ENCODE data around the gene C16orf87.
"Not testable (repeated sequence)": the region's sequence is repeated elsewhere in the genome, so short reads cannot be mapped to it uniquely, and the experiment has no call there.

The C16orf87 gene, protein sequence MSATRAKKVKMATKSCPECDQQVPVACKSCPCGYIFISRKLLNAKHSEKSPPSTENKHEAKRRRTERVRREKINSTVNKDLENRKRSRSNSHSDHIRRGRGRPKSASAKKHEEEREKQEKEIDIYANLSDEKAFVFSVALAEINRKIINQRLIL

GRCh38 chr16:46830902-46831647 lies at the start of gene C16orf87:
Gene C16orf87 (minus strand): TSS chr16:46831180. CDS start chr16:46831149, 31 bp downstream.
- DNase-seq (ENCODE audit: low read depth in 2 of 2), result peak; percentile 93 to 95
- H3K4me3 ChIP-seq (replicated peaks in 1 of 2; ENCODE audit: low read depth in 2 of 2, low read length in 2 of 2), result peak within 1 kb of the TSS; percentile 77 to 78
- TF ChIP-seq, protein P1, sequence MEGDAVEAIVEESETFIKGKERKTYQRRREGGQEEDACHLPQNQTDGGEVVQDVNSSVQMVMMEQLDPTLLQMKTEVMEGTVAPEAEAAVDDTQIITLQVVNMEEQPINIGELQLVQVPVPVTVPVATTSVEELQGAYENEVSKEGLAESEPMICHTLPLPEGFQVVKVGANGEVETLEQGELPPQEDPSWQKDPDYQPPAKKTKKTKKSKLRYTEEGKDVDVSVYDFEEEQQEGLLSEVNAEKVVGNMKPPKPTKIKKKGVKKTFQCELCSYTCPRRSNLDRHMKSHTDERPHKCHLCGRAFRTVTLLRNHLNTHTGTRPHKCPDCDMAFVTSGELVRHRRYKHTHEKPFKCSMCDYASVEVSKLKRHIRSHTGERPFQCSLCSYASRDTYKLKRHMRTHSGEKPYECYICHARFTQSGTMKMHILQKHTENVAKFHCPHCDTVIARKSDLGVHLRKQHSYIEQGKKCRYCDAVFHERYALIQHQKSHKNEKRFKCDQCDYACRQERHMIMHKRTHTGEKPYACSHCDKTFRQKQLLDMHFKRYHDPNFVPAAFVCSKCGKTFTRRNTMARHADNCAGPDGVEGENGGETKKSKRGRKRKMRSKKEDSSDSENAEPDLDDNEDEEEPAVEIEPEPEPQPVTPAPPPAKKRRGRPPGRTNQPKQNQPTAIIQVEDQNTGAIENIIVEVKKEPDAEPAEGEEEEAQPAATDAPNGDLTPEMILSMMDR (IDR thresholded peaks at IDR 0.05; ENCODE audit: low read depth, low read length), result no peak

- TF ChIP-seq, protein P1 (IDR thresholded peaks at IDR 0.05; ENCODE audit: low read depth, low read length), result no peak
- no peak for DNase-seq (ENCODE audit: low read depth in 2 of 2)
- no peak overlapping the region for H3K4me3 ChIP-seq (replicated peaks in 1 of 2; ENCODE audit: low read depth in 2 of 2, low read length in 2 of 2)
Measured at GRCh38 chr16:46875243-46875642, 44.3 kb upstream of the C16orf87 start.

DNA sequence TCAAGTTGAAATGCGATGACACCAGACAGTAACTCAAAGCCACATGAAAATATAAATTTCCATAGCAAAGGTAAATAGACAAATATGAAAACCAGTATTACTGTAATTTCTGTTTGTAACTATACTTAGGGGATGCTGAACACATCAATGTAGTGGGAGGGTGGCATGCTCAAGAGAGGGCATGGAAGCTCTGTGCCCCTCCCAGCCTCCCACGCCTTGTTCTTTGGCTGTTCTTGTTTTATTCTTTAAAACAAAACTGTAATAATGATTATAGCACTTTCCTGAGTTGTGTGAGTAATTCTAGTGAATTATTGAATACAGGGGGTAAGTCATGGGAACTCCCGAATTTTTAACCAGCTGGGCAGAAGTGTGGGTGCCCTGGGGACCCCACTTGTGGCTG lies 42.2 kb upstream of the C16orf87 start:
- TF ChIP-seq, protein P1 (IDR thresholded peaks at IDR 0.05; ENCODE audit: low read depth, low read length), result no peak

DNA sequence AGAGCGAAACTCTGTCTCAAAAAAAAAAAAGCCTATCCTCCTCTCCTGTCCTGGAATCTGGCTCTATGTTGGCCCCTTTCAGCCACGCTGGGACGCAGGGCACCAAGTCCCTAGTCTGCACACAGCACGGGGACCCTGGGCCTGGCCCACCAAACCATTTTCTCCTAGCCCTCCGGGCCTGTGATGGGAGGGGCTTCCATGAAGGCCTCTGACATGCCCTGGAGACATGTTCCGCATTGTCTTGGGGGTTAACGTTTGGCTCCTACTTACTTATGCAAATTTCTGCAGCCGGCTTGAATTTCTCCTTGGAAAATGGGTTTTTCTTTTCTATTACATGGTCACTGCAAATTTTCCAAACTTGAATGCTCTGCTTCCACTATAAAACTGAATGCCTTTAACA lies 40.6 kb upstream of the C16orf87 start:
- no peak for DNase-seq (ENCODE audit: low read depth in 2 of 2)
- TF ChIP-seq, protein P1 (IDR thresholded peaks at IDR 0.05; ENCODE audit: low read depth, low read length), result no peak
- no peak overlapping the region for H3K4me3 ChIP-seq (replicated peaks in 1 of 2; ENCODE audit: low read depth in 2 of 2, low read length in 2 of 2)

More for the DNA sequence above, 42.2 kb upstream of the C16orf87 start:
- H3K4me3 ChIP-seq (replicated peaks in 1 of 2; ENCODE audit: low read depth in 2 of 2, low read length in 2 of 2), result no peak overlapping the region
- no peak for DNase-seq (ENCODE audit: low read depth in 2 of 2)

DNA sequence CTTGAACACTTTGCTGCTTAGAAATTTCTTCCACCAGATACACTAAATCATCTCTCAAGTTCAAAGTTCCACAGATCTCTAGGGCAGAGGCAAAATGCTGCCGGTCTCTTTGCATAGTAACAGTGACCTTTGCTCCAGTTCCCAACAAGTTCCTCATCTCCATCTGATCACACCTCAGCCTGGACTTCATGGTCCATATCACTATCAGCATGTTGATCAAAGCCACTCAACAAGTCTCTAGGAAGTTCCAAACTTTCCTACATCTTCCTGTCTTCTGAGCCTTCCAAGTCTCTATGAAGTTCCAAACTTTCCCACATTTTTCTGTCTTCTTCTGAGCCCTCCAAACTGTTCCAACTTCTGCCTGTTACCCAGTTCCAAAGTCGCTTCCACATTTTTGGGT lies 37.9 kb upstream of the C16orf87 start:
- DNase-seq (ENCODE audit: low read depth in 2 of 2); H3K4me3 ChIP-seq (replicated peaks in 1 of 2; ENCODE audit: low read depth in 2 of 2, low read length in 2 of 2): not testable (repeated sequence)

GRCh38 chr16:46867486-46867885 lies 36.5 kb upstream of the C16orf87 start:
- DNase-seq (ENCODE audit: low read depth in 2 of 2); H3K4me3 ChIP-seq (replicated peaks in 1 of 2; ENCODE audit: low read depth in 2 of 2, low read length in 2 of 2): not testable (repeated sequence)

DNA sequence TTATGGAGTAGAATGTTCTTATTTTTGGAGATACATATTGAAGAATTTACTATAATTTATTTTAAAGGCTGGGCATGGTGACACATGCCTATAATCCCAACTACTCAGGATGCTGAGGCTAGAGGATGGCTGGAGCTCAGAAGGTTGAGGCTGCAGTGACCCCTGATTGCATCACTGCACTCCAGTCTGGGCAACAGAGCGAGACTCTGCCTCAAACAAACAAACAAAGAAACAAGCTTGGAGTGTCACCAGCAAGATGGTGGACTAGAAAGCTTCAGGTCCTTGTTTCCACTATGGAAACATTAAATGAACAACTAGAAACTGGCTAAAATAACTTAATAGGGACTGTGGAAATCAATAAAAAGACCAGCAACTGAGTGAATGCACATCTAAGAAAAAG lies 35.3 kb upstream of the C16orf87 start:
- no peak for DNase-seq (ENCODE audit: low read depth in 2 of 2)
- TF ChIP-seq, protein P1 (IDR thresholded peaks at IDR 0.05; ENCODE audit: low read depth, low read length), result no peak
- H3K4me3 ChIP-seq (replicated peaks in 1 of 2; ENCODE audit: low read depth in 2 of 2, low read length in 2 of 2), result no peak overlapping the region

Data from cardiac fibroblast (primary cell).